Smooth muscle cell (in vitro differentiated cells): Measurements from ENCODE around the gene USO1. TPM values are rescaled to one million over a fixed set of nuclear protein-coding genes. Genes with fewer than 3 reads are reported as not detected.

Experiments
- DNase-seq: peaks from one replicate; lab custom pipeline; 2025; ENCODE audit not compliant: unreplicated experiment; lab: John Stamatoyannopoulos, UW
- H2AFZ ChIP-seq: fragments of 200-600 bp; sonication (generic); 2 replicates; pipeline ENCODE4 v1.6.0; 2016; ENCODE audit warnings: antibody characterized with exemption, low read depth, mild to moderate bottlenecking
- H3F3A ChIP-seq: fragments of 200-600 bp; sonication (generic); 2 replicates; pipeline ENCODE4 v1.6.0; 2017; ENCODE audit warnings: antibody characterized with exemption, low read depth
- H3K27ac ChIP-seq: fragments of 200-600 bp; sonication (generic); 2 replicates; pipeline ENCODE4 v1.5.1; 2016; ENCODE audit warnings: low read depth, mild to moderate bottlenecking
- H3K27me3 ChIP-seq: fragments of 200-600 bp; sonication (generic); 2 replicates; pipeline ENCODE4 v1.6.1; 2016; ENCODE audit warnings: low read depth, mild to moderate bottlenecking
- H3K36me3 ChIP-seq: fragments of 200-600 bp; sonication (generic); 2 replicates; pipeline ENCODE4 v1.5.1; 2016; ENCODE audit warnings: low read depth
- H3K4me1 ChIP-seq: fragments of 200-600 bp; sonication (generic); 2 replicates; pipeline ENCODE4 v1.5.1; 2016; ENCODE audit warnings: low read depth
- H3K4me2 ChIP-seq: fragments of 200-600 bp; sonication (generic); 2 replicates; pipeline ENCODE4 v1.6.0; 2016; ENCODE audit warnings: mild to moderate bottlenecking
- H3K4me3 ChIP-seq: fragments of 200-600 bp; sonication (generic); 2 replicates; pipeline ENCODE4 v1.5.1; 2016; ENCODE audit warnings: mild to moderate bottlenecking
- H3K79me2 ChIP-seq: fragments of 200-600 bp; sonication (generic); 2 replicates; pipeline ENCODE4 v1.6.0; 2016; ENCODE audit warnings: low read depth, mild to moderate bottlenecking
- H3K9ac ChIP-seq: fragments of 200-600 bp; sonication (generic); 2 replicates; pipeline ENCODE4 v1.6.0; 2016; ENCODE audit warnings: low read depth
- H3K9me3 ChIP-seq: fragments of 200-600 bp; sonication (generic); replicated peaks from 2 replicates; pipeline ENCODE4 v1.5.1; 2016; ENCODE audit warnings: low read depth
- H4K20me1 ChIP-seq: fragments of 200-600 bp; sonication (generic); 2 replicates; pipeline ENCODE4 v1.6.0; 2016; ENCODE audit warnings: low read depth
- WGBS: methylation state at CpG from one replicate; pipeline ENCODE4 v1.1.7; 2016; ENCODE audit warnings: low lambda C conversion rate; 5-methylcytosine and 5-hydroxymethylcytosine counted together
- polyA plus RNA-seq: library from polyadenylated mRNA; unstranded; fragments of >200 nt; fragmentation: Nextera tagmentation; extraction: Ambion mirVana; gene quantifications from 2 replicates; pipeline ENCODE4 v1.2.1, GENCODE V29; 2016
- total RNA-seq: library from RNA; depleted of rRNA; stranded (reverse); fragments of >200 nt; gene quantifications from 2 replicates; pipeline ENCODE4 v1.2.3, GENCODE V29; 2014
- TF ChIP-seq, protein P1 (sequence below): fragments of 200-600 bp; sonication (generic); IDR thresholded peaks from 2 replicates; pipeline ENCODE4 v1.5.1; 2017; ENCODE audit warnings: borderline replicate concordance, mild to moderate bottlenecking, antibody characterized with exemption; ENCODE audit not compliant: insufficient read depth, poor library complexity, severe bottlenecking

USO1 gene
- total and polyA plus RNA-seq, 2 experiments from 2014 or later: 50.4 to 94.6 TPM

DNA sequence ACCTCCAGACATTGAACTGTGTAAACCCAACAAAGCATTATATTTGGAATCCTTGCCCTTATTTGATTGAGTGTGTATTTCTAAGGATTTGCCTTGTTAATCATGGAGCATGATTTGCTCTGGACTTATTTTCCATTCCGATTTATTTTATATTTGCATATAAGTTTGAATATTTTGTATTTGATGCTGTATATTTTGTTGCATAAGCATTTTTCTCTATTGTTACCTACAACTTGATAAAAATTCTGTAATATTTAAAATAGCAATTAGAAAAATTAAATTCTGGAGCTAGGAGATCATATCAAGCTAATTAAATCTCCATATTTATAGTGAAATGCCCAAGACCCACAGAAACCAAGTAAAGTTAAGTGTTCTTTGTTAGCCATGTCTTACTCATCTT lies 47.2 kb downstream of the USO1 start:
- no peak overlapping the region for H3K4me2 ChIP-seq
- TF ChIP-seq, protein P1, sequence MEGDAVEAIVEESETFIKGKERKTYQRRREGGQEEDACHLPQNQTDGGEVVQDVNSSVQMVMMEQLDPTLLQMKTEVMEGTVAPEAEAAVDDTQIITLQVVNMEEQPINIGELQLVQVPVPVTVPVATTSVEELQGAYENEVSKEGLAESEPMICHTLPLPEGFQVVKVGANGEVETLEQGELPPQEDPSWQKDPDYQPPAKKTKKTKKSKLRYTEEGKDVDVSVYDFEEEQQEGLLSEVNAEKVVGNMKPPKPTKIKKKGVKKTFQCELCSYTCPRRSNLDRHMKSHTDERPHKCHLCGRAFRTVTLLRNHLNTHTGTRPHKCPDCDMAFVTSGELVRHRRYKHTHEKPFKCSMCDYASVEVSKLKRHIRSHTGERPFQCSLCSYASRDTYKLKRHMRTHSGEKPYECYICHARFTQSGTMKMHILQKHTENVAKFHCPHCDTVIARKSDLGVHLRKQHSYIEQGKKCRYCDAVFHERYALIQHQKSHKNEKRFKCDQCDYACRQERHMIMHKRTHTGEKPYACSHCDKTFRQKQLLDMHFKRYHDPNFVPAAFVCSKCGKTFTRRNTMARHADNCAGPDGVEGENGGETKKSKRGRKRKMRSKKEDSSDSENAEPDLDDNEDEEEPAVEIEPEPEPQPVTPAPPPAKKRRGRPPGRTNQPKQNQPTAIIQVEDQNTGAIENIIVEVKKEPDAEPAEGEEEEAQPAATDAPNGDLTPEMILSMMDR: no peak
- no peak overlapping the region for H3K9ac ChIP-seq
- no peak overlapping the region for H3K4me3 ChIP-seq
- WGBS: 5% methylated on average over 1 of the region's 1 CpG
- no peaks in the 10 kb centered on the region for H3F3A ChIP-seq
- no peaks in the 10 kb centered on the region for H3K79me2 ChIP-seq
- H3K4me1 ChIP-seq: no peaks in the 10 kb centered on the region
- no peaks in the 10 kb centered on the region for H3K27me3 ChIP-seq
- peaks cover 6% of the 10 kb centered on the region for H4K20me1 ChIP-seq
- peaks cover 50% of the 10 kb centered on the region for H3K36me3 ChIP-seq
- DNase-seq: no peak
- H2AFZ ChIP-seq: no peak overlapping the region
- H3K27ac ChIP-seq: no peak overlapping the region
- H3K9me3 ChIP-seq: no peaks in the 10 kb centered on the region

DNA sequence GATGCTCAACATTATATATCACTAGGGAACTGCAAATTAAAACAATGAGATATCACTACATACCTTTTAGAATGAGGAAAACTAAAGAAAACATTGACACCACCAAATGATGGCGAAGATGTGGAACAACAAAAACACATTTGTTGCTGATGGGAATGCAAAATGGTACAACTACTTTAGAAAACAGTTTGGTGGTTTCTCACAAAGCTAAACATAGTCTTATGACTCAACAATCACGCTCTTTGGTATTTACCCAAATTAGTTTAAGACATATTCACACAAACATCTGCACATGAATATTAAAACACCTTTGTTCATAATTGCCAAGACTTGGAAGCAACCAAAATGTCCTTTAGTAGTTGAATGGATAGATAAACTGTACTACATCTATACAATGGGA lies 53.2 kb downstream of the USO1 start:
- Histone ChIP-seq H3K9me3 (no peaks in the 10 kb centered on the region), H2AFZ (no peak overlapping the region), H3K4me2 (no peak overlapping the region), H3K79me2 (no peaks in the 10 kb centered on the region), H4K20me1 (peaks cover 2% of the 10 kb centered on the region), H3K9ac (no peak overlapping the region), H3K4me1 (no peaks in the 10 kb centered on the region), H3K27ac (no peak overlapping the region), H3K27me3 (no peaks in the 10 kb centered on the region), H3F3A (no peaks in the 10 kb centered on the region), H3K36me3 (peaks cover 71% of the 10 kb centered on the region), H3K4me3 (no peak overlapping the region)
- TF ChIP-seq, protein P1: no peak
- no peak for DNase-seq
- 99% methylated on average over 2 of the region's 2 CpGs for WGBS

DNA sequence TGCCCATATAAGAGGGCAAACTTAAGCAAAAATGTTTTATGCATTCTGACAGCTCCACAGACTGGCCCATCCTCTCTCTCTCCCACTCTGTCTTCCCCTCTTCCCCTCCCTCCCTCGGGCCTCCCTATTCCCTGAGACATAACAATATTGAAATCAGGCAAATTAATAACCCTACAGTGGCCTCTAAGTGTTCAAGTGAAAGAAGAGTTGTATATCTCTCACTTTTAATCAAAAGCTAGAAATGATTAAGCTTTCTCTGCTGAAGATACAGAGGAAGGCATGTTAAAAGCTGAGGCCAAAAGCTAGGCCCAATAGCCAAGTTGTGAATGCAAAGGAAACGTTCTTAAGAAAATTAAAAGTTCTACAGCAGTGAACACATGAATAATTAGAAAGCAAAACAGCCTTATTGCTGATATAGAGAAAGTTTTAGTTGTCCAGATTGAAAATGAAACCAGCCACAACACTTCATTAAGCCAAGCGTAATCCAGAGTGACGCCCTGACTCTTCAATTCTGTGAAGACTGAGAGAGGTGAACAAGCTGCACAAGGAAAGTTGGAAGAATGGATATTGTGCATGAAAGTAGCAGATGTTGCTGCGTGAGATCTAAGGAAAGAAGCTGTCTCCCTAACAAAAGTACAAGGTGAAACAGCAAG lies 54.9 kb downstream of the USO1 start:
- H3K9me3 ChIP-seq: no peaks in the 10 kb centered on the region
- TF ChIP-seq, protein P1: no peak
- H3K36me3 ChIP-seq: peaks cover 70% of the 10 kb centered on the region
- H3K4me2 ChIP-seq: no peak overlapping the region
- H4K20me1 ChIP-seq: peaks cover 2% of the 10 kb centered on the region
- WGBS: 89% methylated on average over 5 of the region's 5 CpGs
- no peaks in the 10 kb centered on the region for H3K4me1 ChIP-seq
- no peak overlapping the region for H3K4me3 ChIP-seq
- no peaks in the 10 kb centered on the region for H3K27me3 ChIP-seq
- H3F3A ChIP-seq: no peaks in the 10 kb centered on the region
- no peak overlapping the region for H2AFZ ChIP-seq
- no peak for DNase-seq
- no peak overlapping the region for H3K27ac ChIP-seq
- no peaks in the 10 kb centered on the region for H3K79me2 ChIP-seq
- no peak overlapping the region for H3K9ac ChIP-seq

DNA sequence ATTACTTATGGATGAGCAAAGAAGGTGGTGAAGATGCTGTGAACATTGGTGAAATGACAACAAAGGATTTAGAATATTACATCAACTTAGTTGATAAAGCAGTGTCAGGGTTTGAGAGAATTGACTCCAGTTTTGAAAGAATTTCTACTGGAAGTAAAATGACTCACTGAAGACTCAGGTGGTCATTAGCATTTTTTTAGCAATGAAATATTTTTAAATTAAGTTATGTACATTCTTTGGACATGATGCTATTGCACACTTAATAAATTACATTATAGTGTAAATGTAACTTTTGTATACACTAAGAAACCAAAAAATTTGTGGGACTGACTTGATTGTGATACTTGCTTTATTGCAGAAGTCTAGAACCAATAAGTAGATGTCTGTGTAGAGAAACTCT lies 56.9 kb downstream of the USO1 start:
- no peaks in the 10 kb centered on the region for H3K4me1 ChIP-seq
- no peak overlapping the region for H3K4me3 ChIP-seq
- no peaks in the 10 kb centered on the region for H3F3A ChIP-seq
- H3K27ac ChIP-seq: no peak overlapping the region
- H3K79me2 ChIP-seq: no peaks in the 10 kb centered on the region
- no peak overlapping the region for H3K9ac ChIP-seq
- TF ChIP-seq, protein P1: no peak
- H4K20me1 ChIP-seq: peaks cover 2% of the 10 kb centered on the region
- no peaks in the 10 kb centered on the region for H3K27me3 ChIP-seq
- H3K4me2 ChIP-seq: no peak overlapping the region
- no peak overlapping the region for H2AFZ ChIP-seq
- peaks cover 62% of the 10 kb centered on the region for H3K36me3 ChIP-seq
- no peak for DNase-seq
- H3K9me3 ChIP-seq: no peaks in the 10 kb centered on the region
